GF-D8 (cell line): ENCODE data around the gene TP53INP2.
"Not testable (repeated sequence)": the region's sequence is repeated elsewhere in the genome, so short reads cannot be mapped to it uniquely, and the experiment has no call there.

Experiments
- DNase-seq: peaks from one replicate; lab custom pipeline; 2025; lab: John Stamatoyannopoulos, UW

TP53INP2 gene

GRCh38 chr20:34704177-34705007 is at the start of gene TP53INP2:
Gene TP53INP2 (plus strand): TSS chr20:34704344. CDS start chr20:34708740, 4,396 bp downstream.
- DNase-seq: peak; percentile 47

- DNase-seq: not testable (repeated sequence)
Measured at GRCh38 chr20:34658654-34659053, 45.5 kb upstream of the TP53INP2 start.

GRCh38 chr20:34661811-34662210 is 42.3 kb upstream of the TP53INP2 start:
- DNase-seq: not testable (repeated sequence)

- DNase-seq: peak; percentile 48
Measured at GRCh38 chr20:34663213-34663943, 40.8 kb upstream of the TP53INP2 start.

GRCh38 chr20:34664751-34665150 is 39.4 kb upstream of the TP53INP2 start:
- DNase-seq: not testable (repeated sequence)

GRCh38 chr20:34669094-34669493 is 35.0 kb upstream of the TP53INP2 start:
- no peak for DNase-seq

GRCh38 chr20:34673412-34673811 is 30.7 kb upstream of the TP53INP2 start:
- DNase-seq: no peak

GRCh38 chr20:34675561-34675960 is 28.6 kb upstream of the TP53INP2 start:
- DNase-seq: no peak

- DNase-seq: no peak
Measured at GRCh38 chr20:34675993-34676641, 28.0 kb upstream of the TP53INP2 start.

GRCh38 chr20:34676642-34677373 is 27.3 kb upstream of the TP53INP2 start, which contains the start of gene PIGU:
Gene PIGU (minus strand): TSS chr20:34677092. CDS start chr20:34677085, 7 bp downstream.
- DNase-seq: peak; percentile 86

GRCh38 chr20:34680586-34681175 is 23.5 kb upstream of the TP53INP2 start:
- DNase-seq: peak; percentile 96

- DNase-seq: no peak
Measured at GRCh38 chr20:34683667-34684066, 20.5 kb upstream of the TP53INP2 start.

GRCh38 chr20:34689486-34689885 is 14.7 kb upstream of the TP53INP2 start:
- no peak for DNase-seq

- DNase-seq: no peak
Measured at GRCh38 chr20:34691838-34692237, 12.3 kb upstream of the TP53INP2 start.

- DNase-seq: no peak
Measured at GRCh38 chr20:34693414-34693813, 10.7 kb upstream of the TP53INP2 start.

- no peak for DNase-seq
Measured at GRCh38 chr20:34701405-34702085, 2.6 kb upstream of the TP53INP2 start.

GRCh38 chr20:34703061-34703423 is 1.1 kb upstream of the TP53INP2 start:
- no peak for DNase-seq

- DNase-seq: no peak
Measured at GRCh38 chr20:34703424-34704176, 544 bp upstream of the TP53INP2 start.

GRCh38 chr20:34705008-34705396 is 858 bp downstream of the TP53INP2 start:
- no peak for DNase-seq
